ENCODE results near the gene NFU1. TPM values are rescaled to one million over a fixed set of nuclear protein-coding genes. Genes with fewer than 3 reads are reported as not detected.

The NFU1 gene
- total and polyA plus RNA-seq, 11 donors = 61.5 to 156 (median 110) TPM

GRCh38 chr2:69397234-69397633 lies 40.0 kb downstream of the NFU1 start:
- TF ChIP-seq POLR2A (IDR thresholded peaks at IDR 0.05) = no peak
- TF ChIP-seq, protein P1, sequence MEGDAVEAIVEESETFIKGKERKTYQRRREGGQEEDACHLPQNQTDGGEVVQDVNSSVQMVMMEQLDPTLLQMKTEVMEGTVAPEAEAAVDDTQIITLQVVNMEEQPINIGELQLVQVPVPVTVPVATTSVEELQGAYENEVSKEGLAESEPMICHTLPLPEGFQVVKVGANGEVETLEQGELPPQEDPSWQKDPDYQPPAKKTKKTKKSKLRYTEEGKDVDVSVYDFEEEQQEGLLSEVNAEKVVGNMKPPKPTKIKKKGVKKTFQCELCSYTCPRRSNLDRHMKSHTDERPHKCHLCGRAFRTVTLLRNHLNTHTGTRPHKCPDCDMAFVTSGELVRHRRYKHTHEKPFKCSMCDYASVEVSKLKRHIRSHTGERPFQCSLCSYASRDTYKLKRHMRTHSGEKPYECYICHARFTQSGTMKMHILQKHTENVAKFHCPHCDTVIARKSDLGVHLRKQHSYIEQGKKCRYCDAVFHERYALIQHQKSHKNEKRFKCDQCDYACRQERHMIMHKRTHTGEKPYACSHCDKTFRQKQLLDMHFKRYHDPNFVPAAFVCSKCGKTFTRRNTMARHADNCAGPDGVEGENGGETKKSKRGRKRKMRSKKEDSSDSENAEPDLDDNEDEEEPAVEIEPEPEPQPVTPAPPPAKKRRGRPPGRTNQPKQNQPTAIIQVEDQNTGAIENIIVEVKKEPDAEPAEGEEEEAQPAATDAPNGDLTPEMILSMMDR (IDR thresholded peaks at IDR 0.05) = no peak
- intact Hi-C loops (cut with DNase I) = loop anchor here in 1 of 10 donors (5.0 kb wide), 1 partner anchor 40 kb away; the partner anchor contains the start of gene NFU1
- no peak for ATAC-seq
- Histone ChIP-seq H3K27me3 (no peaks in the 10 kb centered on the region), H3K9me3 (no peaks in the 10 kb centered on the region), H3K27ac (peak overlapping the region in 7 of 12 donors; percentile 0 to 76 (median 59)), H3K4me1 (peaks cover 0 to 20% (median 5%) of the 10 kb centered on the region in 12 donors), H3K4me3 (no peak overlapping the region), H3K36me3 (peaks cover 0 to 86% (median 62%) of the 10 kb centered on the region in 9 donors)
- DNase-seq = no peak

GRCh38 chr2:69395866-69396265 lies 41.4 kb downstream of the NFU1 start:
- TF ChIP-seq POLR2A (IDR thresholded peaks at IDR 0.05) = no peak
- TF ChIP-seq, protein P1 (IDR thresholded peaks at IDR 0.05) = no peak
- Histone ChIP-seq H3K4me1 (peaks cover 0 to 21% (median 5%) of the 10 kb centered on the region in 12 donors), H3K27ac (peak overlapping the region in 11 of 12 donors; percentile 14 to 76 (median 60)), H3K27me3 (no peaks in the 10 kb centered on the region), H3K36me3 (peaks cover 0 to 74% (median 49%) of the 10 kb centered on the region in 9 donors), H3K4me3 (no peak overlapping the region), H3K9me3 (no peaks in the 10 kb centered on the region)
- no peak for DNase-seq
- intact Hi-C loops (cut with DNase I) = loop anchor here in 1 of 10 donors (5.0 kb wide), 1 partner anchor 41 kb away; the partner anchor contains the start of gene NFU1
- 7 to 16% (median 12%) methylated on average over 1 of the region's 1 CpG for WGBS, 4 donors
- peak in 3 of 4 donors; percentile 42 to 72 (median 63) for ATAC-seq

DNA sequence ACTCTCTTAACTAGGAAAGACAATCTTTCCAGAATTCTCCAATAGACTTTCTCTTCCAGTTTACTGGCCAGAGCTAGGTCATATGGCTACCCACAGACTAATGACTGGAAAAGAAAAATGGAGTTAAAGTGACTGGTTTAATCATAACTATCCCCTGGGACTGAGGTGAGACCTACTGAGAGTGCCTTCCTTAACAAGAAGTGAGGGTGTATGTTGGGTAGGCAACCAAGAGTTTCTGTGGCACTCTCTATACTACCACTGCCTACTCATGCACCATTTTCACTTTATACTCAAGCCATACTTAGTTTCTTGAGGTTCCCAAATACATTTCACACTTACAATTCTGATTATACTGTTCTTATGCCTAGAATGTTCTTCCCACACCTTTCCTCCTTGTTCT lies 43.3 kb downstream of the NFU1 start:
- Histone ChIP-seq H3K9me3 (no peaks in the 10 kb centered on the region), H3K4me3 (no peak overlapping the region)

DNA sequence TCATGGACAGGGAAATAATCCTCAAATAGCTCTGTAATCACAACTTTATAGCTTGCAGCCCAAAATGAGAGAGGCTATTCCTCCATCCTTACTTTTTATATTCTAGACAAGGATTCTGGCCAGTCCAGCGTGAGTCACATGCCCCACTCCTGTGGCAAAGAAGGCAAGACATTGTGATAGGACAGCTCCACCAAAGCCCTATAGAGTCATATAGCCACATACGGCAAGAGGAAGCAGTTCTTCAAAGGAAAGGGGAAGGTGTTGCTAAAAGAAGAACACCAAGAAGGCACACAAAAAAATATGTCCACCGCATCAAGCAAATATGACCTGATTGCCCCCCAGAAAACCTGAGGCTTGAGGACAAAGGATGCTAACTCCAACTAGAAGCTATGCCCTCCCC lies 46.8 kb downstream of the NFU1 start:
- WGBS, 4 donors = 81 to 87% (median 86%) methylated on average over 3 of the region's 3 CpGs
- ATAC-seq (no peak), DNase-seq (no peak)
- TF ChIP-seq, protein P1 (IDR thresholded peaks at IDR 0.05) = no peak
- no peak for TF ChIP-seq POLR2A (IDR thresholded peaks at IDR 0.05)
- intact Hi-C loops (cut with DNase I) = no loop called here
- no peaks in the 10 kb centered on the region for H3K27me3 ChIP-seq
- H3K27ac ChIP-seq = no peak overlapping the region
- H3K4me3 ChIP-seq = no peak overlapping the region
- peaks cover 0 to 25% (median 16%) of the 10 kb centered on the region in 9 donors for H3K36me3 ChIP-seq
- H3K9me3 ChIP-seq = no peaks in the 10 kb centered on the region
- H3K4me1 ChIP-seq = peaks cover 0 to 32% (median 16%) of the 10 kb centered on the region in 12 donors

More for the DNA sequence above, 43.3 kb downstream of the NFU1 start:
- Histone ChIP-seq H3K27me3 (no peaks in the 10 kb centered on the region), H3K27ac (no peak overlapping the region), H3K36me3 (peaks cover 0 to 55% (median 30%) of the 10 kb centered on the region in 9 donors), H3K4me1 (peaks cover 0 to 24% (median 10%) of the 10 kb centered on the region in 12 donors)
- TF ChIP-seq POLR2A (IDR thresholded peaks at IDR 0.05) = no peak
- TF ChIP-seq, protein P1 (IDR thresholded peaks at IDR 0.05) = no peak
- ATAC-seq = no peak
- DNase-seq = no peak
- intact Hi-C loops (cut with DNase I) = no loop called here
